HG03521 (cell line): ENCODE measurements around the gene GSG1L.

Experiments
- ATAC-seq: cut with Tn5 transposase; IDR thresholded peaks from one replicate; pipeline ENCODE4 v1.9.1; 2021; ENCODE audit warnings: mild to moderate bottlenecking, moderate library complexity; ENCODE audit not compliant: unreplicated experiment

The GSG1L gene

DNA sequence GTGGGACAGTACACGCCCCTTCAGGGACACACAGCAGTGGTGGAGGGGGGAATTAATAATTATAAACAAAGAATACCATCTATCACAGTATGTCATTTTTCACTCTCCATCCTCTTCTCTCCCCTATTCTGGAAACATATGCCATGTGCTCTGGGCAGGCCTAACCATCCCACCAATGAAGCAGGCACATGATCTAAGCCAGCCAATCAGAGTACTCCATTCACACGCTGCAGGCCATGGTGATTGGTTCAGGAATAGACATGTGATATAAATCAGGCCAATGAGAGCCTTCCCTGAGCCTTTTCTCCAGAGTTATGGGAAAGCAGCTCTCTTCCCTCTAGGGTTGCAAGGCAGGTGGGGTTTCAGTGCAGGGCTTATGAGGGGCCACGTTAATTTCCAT lies 36.5 kb downstream of the GSG1L start:
- no peak for ATAC-seq

DNA sequence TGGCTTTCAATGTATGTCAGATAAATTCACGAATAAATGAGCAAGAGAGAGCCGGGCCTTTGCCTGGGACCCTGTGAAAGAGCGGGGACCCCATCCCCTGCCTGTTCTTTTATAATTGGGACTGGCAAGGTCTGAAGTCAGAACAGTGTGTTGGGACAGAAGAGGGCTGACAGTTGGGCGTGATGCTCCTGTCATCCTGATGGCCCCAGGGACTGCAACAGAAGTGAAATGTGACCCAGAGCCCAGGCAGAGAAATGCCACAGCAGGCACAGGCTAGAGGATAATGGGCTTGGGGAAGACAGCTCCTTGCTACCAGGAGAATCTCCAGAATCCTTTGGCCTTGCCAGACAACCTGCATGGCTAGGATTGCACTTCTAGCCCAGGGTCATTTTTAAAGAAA lies 37.9 kb downstream of the GSG1L start:
- no peak for ATAC-seq

DNA sequence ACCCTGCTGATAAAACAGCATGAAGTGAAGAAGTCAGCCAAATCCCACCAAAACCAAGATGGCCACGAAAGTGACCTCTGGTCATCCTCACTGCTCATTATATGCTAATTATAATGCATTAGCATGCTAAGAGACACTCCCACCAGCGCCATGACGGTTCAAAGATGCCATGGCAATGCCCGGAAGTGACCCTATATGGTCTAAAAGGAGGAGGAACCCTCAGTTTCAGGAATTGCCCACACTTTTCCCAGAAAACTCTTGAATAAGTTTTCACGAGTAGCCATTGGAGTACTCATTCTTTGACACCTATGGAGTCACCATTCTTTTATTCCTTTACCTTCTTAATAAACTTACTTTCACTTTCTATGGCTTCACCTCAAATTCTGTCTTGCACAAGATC lies 44.3 kb downstream of the GSG1L start:
- no peak for ATAC-seq

- no peak for ATAC-seq
Observed at GRCh38 chr16:28014851-28015250, 48.7 kb downstream of the GSG1L start.

GRCh38 chr16:28013878-28014277 lies 49.6 kb downstream of the GSG1L start:
- ATAC-seq = no peak

DNA sequence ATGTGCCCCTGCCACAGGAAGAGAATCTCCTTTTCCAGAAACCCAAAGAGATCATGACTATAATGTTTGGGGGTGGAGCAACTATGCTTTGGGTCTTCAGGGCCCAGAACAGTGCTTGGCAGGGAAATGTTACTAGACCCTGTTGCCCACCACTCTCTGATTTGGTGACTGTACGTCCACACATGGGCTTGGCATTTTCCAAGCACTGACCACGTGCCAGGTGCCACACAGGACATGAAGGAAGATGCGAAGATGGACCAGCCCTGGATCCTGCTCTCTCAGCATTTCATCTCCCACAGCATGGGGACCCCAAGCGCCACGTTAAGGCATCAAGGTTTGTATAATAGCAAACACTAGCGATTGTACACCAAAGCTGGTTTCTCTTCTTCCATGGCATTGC lies 50.1 kb downstream of the GSG1L start:
- no peak for ATAC-seq

DNA sequence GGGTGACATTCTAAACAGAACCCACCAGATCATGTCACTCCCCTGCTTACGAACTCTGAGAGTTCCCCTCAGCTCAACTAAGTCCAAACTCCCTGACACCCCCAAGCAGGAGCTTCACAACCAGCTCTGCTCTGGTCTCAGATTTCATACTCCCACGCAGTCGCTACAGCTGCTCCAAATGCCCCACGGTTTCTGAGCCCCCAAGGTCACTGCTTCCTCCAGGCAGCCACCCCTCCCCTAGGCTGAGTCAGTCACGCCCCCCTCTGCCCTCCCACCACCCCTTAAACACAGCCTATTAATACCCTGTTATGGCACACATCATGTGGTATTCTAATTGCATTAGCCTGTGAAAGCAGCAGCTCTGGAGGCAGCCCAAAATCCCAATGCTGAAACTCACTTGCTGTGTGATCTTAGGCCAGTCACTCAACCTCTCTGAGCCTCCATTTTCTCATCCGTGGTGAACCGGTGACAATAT lies 51.5 kb downstream of the GSG1L start:
- ATAC-seq = no peak

- no peak for ATAC-seq
Observed at GRCh38 chr16:28011223-28011622, 52.3 kb downstream of the GSG1L start.

DNA sequence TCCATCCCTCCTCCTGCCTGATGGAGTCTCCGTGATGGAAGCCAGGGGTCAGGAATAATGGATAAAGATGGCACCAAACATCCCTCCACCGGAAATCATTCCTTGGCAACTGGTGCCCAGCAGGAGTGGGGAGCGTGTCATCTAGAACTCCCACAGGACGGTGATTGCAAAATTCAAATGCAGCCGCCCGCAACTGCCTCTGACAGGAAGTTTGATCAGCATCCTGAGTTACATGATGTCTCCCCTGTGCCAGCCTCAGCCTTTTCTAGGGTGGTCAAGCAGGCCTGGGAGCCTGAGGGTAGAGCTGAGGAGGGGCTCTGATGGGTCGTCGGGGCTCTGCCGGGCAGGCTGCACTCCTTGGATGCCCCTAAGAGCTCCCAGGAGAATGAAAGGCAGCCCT lies 52.8 kb downstream of the GSG1L start:
- ATAC-seq = no peak

GRCh38 chr16:28009586-28010373 lies 53.7 kb downstream of the GSG1L start:
- ATAC-seq = no peak

DNA sequence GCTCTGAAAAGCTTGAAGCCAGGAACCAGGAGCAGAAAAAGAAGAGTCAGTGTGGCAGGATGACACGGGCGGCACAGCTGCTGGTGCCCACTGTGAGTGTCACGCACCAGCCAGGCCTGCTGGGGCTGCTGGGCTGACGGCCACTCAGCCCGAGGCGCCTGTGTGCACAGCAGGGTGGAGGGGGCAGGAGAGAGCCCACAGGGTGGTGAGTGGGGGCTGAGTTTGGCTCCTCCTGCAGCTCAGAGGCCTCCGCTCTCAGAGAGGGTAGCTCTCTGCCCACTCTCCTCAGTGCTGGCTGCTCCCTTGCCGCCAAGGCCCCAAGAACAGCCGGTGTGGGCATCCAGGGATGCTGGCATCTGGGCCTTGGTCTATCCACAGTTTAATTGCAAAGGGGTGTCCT lies 59.6 kb downstream of the GSG1L start:
- ATAC-seq = no peak

DNA sequence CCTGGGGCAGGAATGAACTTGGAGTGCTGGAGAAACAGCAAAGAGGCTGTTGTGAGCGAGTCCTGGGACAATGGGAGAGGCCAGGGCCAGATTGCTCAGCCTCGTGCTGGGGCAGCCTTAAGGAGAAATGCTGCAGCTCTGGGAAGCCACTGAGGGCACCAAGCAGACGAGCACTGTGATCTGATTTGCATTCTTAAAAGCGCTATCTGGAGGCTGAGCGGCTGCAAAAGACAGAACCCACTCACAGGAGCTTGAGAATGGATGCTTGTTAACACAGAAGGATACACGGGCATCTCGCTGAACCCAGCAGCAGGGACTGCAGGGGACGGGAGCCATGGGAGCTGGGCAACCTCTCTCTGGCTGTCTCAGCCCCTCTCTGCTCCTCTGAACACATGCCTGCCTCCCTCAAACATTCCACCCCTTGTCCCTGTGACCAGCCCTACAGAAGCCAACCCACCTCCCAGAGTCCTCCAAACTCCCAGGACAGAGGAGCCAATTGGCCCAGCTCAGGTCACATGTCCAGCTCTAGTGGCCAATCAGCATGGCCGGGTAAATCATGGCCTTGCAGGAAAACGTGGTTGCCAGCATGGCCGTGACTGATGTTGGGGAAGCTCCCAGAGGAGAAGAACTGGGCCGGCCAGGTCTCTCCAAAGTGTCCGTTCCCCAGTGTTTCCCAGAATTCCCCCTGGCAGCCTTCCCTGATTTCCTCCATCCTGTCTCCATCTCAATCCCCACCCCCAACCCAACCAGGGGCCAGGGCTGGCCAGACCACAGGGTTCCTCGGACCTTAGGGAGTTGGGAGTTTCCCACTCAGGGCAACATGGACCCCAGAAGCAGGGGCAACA lies 60.3 kb downstream of the GSG1L start:
- ATAC-seq = no peak

GRCh38 chr16:28001642-28002041 lies 61.9 kb downstream of the GSG1L start:
- ATAC-seq = no peak

DNA sequence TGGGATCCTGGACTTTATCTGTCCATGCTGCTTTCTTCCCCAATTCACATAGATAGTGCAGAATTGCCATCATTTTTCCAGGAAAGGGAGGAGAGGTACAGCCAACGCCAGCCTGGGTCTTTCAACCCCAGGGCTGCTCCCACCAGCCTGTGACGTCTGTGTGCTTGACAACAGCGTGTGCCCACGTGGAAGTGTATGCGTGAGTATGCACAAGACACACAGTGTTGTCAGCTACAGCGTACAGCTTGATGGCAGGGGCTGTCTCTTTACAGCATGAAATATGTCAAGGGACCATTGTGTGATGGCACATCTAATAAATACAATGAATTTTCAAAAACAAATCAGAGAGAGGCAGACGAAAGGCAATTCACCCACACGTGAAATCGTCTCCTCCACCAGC lies 62.3 kb downstream of the GSG1L start:
- ATAC-seq = no peak

DNA sequence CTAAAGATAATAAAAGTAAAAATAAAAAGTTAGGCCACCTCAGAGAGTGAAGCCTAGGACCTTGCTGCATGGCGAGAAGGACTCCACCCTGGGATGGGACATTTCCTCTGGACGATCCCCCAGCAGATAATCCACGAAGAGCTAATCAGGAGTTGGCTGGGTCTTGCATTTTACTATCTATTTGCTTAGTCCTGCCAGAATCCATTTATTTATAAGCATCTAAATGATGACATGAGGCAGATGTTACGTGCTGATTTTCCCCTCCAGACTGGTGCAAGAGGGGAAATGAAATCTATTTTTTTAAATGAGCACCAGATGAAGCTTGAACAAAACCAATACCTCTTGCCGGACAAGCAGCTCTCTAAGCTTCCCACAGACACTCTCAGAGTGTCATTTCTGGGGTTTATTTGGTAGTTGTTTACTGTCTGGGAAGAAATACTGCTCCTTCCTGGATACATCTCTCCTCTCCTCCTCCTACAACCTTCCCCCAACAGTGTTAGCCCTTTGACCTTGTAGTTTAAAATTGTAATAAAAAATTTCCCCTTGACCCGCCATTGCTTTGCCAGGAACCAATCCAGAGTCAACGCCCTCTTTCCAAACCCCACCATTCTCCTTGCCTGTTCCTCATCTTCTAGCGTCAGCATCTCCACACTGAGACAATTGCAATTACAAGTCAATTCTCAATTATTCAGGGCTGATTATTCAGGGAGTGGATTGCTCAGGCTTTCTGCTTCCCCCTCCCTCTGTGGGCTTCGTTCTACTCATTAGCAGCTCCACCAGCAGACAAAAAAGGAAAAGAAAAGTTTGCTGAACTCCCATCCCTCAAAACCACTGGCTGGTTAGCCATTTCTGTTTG lies 63.0 kb downstream of the GSG1L start:
- ATAC-seq = no peak

GRCh38 chr16:27999687-28000086 lies 63.8 kb downstream of the GSG1L start:
- no peak for ATAC-seq

GRCh38 chr16:27995378-27995777 lies 68.1 kb downstream of the GSG1L start:
- no peak for ATAC-seq

GRCh38 chr16:27994686-27995085 lies 68.8 kb downstream of the GSG1L start:
- no peak for ATAC-seq

GRCh38 chr16:27993587-27993986 lies 69.9 kb downstream of the GSG1L start:
- no peak for ATAC-seq

DNA sequence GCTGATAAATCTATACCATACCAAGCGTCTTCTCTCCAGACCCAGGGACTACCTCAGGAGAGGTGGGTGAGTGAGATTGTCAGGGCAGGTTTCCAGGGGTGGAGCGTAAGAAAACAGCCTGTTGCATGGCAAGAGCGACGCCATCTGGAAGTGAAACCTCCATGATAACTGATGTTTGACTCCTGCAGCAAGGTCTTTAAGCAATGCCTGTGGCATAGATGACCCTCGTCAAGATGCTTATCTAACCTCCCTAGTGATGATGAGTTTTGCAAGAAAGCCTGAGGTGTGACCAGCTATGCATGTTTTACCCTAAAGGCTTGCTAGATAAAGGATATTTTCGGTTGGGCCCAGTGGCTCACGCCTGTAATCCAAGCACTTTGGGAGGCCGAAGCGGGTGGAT lies 71.6 kb downstream of the GSG1L start:
- ATAC-seq = no peak

- no peak for ATAC-seq
Observed at GRCh38 chr16:27985981-27986380, 77.5 kb downstream of the GSG1L start.
